GM12878 (cell line): ENCODE measurements around the gene RBP3. TPM values are rescaled to one million over a fixed set of nuclear protein-coding genes. Genes with fewer than 3 reads are reported as not detected.

ENCODE experiments used
- ATAC-seq: fragments of 200-7000 bp; cut with Tn5 transposase; 3 replicates; pipeline ENCODE4 v1.9.1; 2020; ENCODE audit warnings: mild to moderate bottlenecking, moderate library complexity
- BruUV-seq: library from RNA; stranded (reverse); fragments of 400-500 nt; replicated peaks from 2 replicates; lab custom pipeline; 2021; lab: Mats Ljungman, UMichigan
- CTCF ChIA-PET: fragments of 300-600 bp; sonication (Branson Sonifier 250); formaldehyde crosslinking; extraction: SDS; loops from one replicate; lab custom pipeline; 2021; ENCODE audit warnings: inconsistent platforms; lab: Yijun Ruan, JAX
- POLR2A ChIA-PET: fragments of 350-600 bp; formaldehyde crosslinking; extraction: SDS; loops from one replicate; lab custom pipeline; 2021; ENCODE audit warnings: inconsistent platforms; lab: Charles Lee
- RAD21 ChIA-PET: fragments of 300-600 bp; sonication (Branson Sonifier 250); formaldehyde crosslinking; loops from one replicate; lab custom pipeline; 2023; ENCODE audit warnings: antibody characterized with exemption; ENCODE audit not compliant: unreplicated experiment; lab: Charles Lee
- SMC1A ChIA-PET: fragments of 300-600 bp; sonication (Branson Sonifier 250); formaldehyde crosslinking; loops from one replicate; lab custom pipeline; 2023; ENCODE audit not compliant: unreplicated experiment, uncharacterized antibody; lab: Charles Lee
- DNase-seq: peaks from one replicate; pipeline ENCODE4 v3.0.0-alpha.2; 2011; ENCODE audit warnings: low read depth, low spot score
- FAIRE-seq: peaks from 3 replicates; lab custom pipeline; 2011; peaks lifted over from hg19 to GRCh38; lab: Jason Lieb, UNC
- H2AFZ ChIP-seq: 2 replicates; pipeline ENCODE4 v1.6.0; 2011; ENCODE audit warnings: low read depth, low read length, control low read depth; ENCODE audit not compliant: control insufficient read depth
- H3K27ac ChIP-seq: 2 replicates; pipeline ENCODE4 v1.5.1; 2011; ENCODE audit warnings: control low read depth; ENCODE audit not compliant: control insufficient read depth, insufficient read depth
- H3K27me3 ChIP-seq, 2 experiments: replicated peaks in 1 of 2; 2 replicates each; pipeline versions ENCODE4 v1.6.0 to v1.6.1; 2011; ENCODE audit warnings: low read length in 1 of 2; ENCODE audit not compliant: control insufficient read depth in 2 of 2, insufficient read depth in 2 of 2
- H3K36me3 ChIP-seq, 2 experiments: 2 replicates each; pipeline ENCODE4 v1.5.1; 2011; ENCODE audit warnings: low read length in 1 of 2; ENCODE audit not compliant: control insufficient read depth in 2 of 2, insufficient read depth in 2 of 2
- H3K4me1 ChIP-seq: 2 replicates; pipeline ENCODE4 v1.6.1; 2011; ENCODE audit warnings: mild to moderate bottlenecking, low read length, moderate library complexity, mixed read lengths; ENCODE audit not compliant: control insufficient read depth, insufficient read depth
- H3K4me2 ChIP-seq: 2 replicates; pipeline ENCODE4 v1.6.0; 2011; ENCODE audit warnings: control low read depth; ENCODE audit not compliant: control insufficient read depth, insufficient read depth
- H3K4me3 ChIP-seq: fragments of 200-600 bp; sonication (generic); 2 replicates; pipeline ENCODE4 v1.5.1; 2016
- H3K79me2 ChIP-seq: 2 replicates; pipeline ENCODE4 v1.6.0; 2011; ENCODE audit warnings: low read length; ENCODE audit not compliant: control insufficient read depth, insufficient read depth
- H3K9ac ChIP-seq: 2 replicates; pipeline ENCODE4 v1.8.0; 2011; ENCODE audit warnings: low read length, control low read depth, mixed read lengths; ENCODE audit not compliant: control insufficient read depth, insufficient read depth
- H3K9me3 ChIP-seq: replicated peaks from 3 replicates; pipeline ENCODE4 v1.5.1; 2011; ENCODE audit warnings: mild to moderate bottlenecking, low read length; ENCODE audit not compliant: control insufficient read depth, insufficient read depth
- H4K20me1 ChIP-seq: 2 replicates; pipeline ENCODE4 v1.6.0; 2011; ENCODE audit not compliant: control insufficient read depth, insufficient read depth
- ELK1 ChIP-seq: IDR thresholded peaks from 2 replicates; pipeline ENCODE4 v1.6.1; 2012; ENCODE audit warnings: low read depth, low read length, improper control_type of control experiment
- GATAD2B ChIP-seq: fragments of 450-650 bp; conservative IDR thresholded peaks from 2 replicates; pipeline ENCODE4 v1.6.1; 2017; ENCODE audit warnings: low read depth, mild to moderate bottlenecking, moderate library complexity
- HDAC2 ChIP-seq: fragments of 200-600 bp; sonication (generic); IDR thresholded peaks from 2 replicates; pipeline ENCODE4 v1.6.1; 2017
- IKZF2 ChIP-seq, 2 experiments: fragments of 450-650 bp; IDR thresholded peaks; 2 replicates each; pipeline ENCODE4 v1.6.1; 2017; ENCODE audit warnings: mild to moderate bottlenecking in 2 of 2, moderate library complexity in 2 of 2
- IRF5 ChIP-seq: fragments of 450-650 bp; IDR thresholded peaks from 2 replicates; pipeline ENCODE4 v1.6.1; 2017; ENCODE audit warnings: borderline replicate concordance
- MTA3 ChIP-seq: IDR thresholded peaks from 2 replicates; pipeline ENCODE4 v1.6.1; 2012; ENCODE audit warnings: low read length, inconsistent platforms, borderline replicate concordance
- NFYA ChIP-seq: IDR thresholded peaks from 2 replicates; pipeline ENCODE4 v1.6.1; 2011; ENCODE audit warnings: low read depth, mild to moderate bottlenecking, low read length, improper control_type of control experiment, borderline replicate concordance
- NFYB ChIP-seq: IDR thresholded peaks from 2 replicates; pipeline ENCODE4 v1.6.1; 2011; ENCODE audit warnings: low read depth, mild to moderate bottlenecking, low read length, improper control_type of control experiment, moderate library complexity; ENCODE audit not compliant: insufficient read depth
- NR2C1 ChIP-seq: fragments of 450-650 bp; IDR thresholded peaks from 2 replicates; pipeline ENCODE4 v1.6.1; 2017; ENCODE audit warnings: antibody characterized with exemption, mild to moderate bottlenecking, moderate library complexity
- POLR2AphosphoS5 ChIP-seq: IDR thresholded peaks from 2 replicates; pipeline ENCODE4 v1.6.1; 2011; ENCODE audit warnings: mild to moderate bottlenecking, low read length, inconsistent platforms
- SKIL ChIP-seq: fragments of 450-650 bp; IDR thresholded peaks from 2 replicates; pipeline ENCODE4 v1.6.1; 2017; ENCODE audit warnings: mild to moderate bottlenecking, low read depth, inconsistent platforms; ENCODE audit not compliant: poor library complexity, severe bottlenecking
- SMARCA5 ChIP-seq: fragments of 450-650 bp; IDR thresholded peaks from 2 replicates; pipeline ENCODE4 v1.6.1; 2017; ENCODE audit warnings: mild to moderate bottlenecking
- STAT3 ChIP-seq: IDR thresholded peaks from 2 replicates; pipeline ENCODE4 v1.6.1; 2011; ENCODE audit warnings: low read depth, low read length, improper control_type of control experiment
- ZBTB4 ChIP-seq: fragments of 450-650 bp; formaldehyde crosslinking; IDR thresholded peaks from 2 replicates; pipeline ENCODE4 v1.4.0; 2022; ENCODE audit warnings: mild to moderate bottlenecking, moderate library complexity
- ZNF274 ChIP-seq: IDR thresholded peaks from one replicate; pipeline ENCODE4 v1.8.0; 2011; ENCODE audit not compliant: insufficient read length, insufficient read depth
- WGBS: methylation state at CpG from one replicate; pipeline ENCODE4 v1.1.6; 2016; ENCODE audit warnings: low lambda C conversion rate; ENCODE audit not compliant: insufficient replicate concordance, insufficient coverage; ENCODE audit errors: missing lambda C conversion rate; 5-methylcytosine and 5-hydroxymethylcytosine counted together
- in situ Hi-C: fragments of 300-500 bp; cut with MboI; formaldehyde crosslinking; loops from 9 replicates; pipeline ENCODE4 v1.14.3; 2018; ENCODE audit warnings: mixed read lengths
- intact Hi-C: fragments of 100-400 bp; cut with micrococcal nuclease; formaldehyde crosslinking; loops from one replicate; pipeline ENCODE4 v1.14.2; 2022; ENCODE audit not compliant: unreplicated experiment
- polyA plus RNA-seq, 11 experiments: library from polyadenylated mRNA; depleted of rRNA in 4 of 11; unstranded in 6 of 11; stranded (reverse) in 5 of 11; fragments of >200 nt; fragmentation: Nextera tagmentation in 4 of 11; fragmentation: Illumina TruSeq in 1 of 11; extraction: Ambion mirVana in 4 of 11; extraction: Trizol in 1 of 11; gene quantifications; 1 replicate in 1 of 11; 2 replicates in 10 of 11; pipeline versions ENCODE4 v1.2.1 to v1.2.3, GENCODE V29; 2011 to 2016; ENCODE audit warnings: inconsistent platforms in 2 of 11, missing spikeins in 2 of 11, low read depth in 1 of 11
- total RNA-seq, 4 experiments: library from RNA; depleted of rRNA in 3 of 4; stranded (reverse); fragments of >200 nt in 3 of 4; fragmentation: Illumina TruSeq in 1 of 4; extraction: Trizol in 1 of 4; gene quantifications; 2 replicates each; pipeline versions ENCODE4 v1.2.1 to v1.2.3, GENCODE V29; 2013 to 2021

Gene RBP3
- total and polyA plus RNA-seq, 10 of the 15 experiments (the other 5 are each of a cell fraction or from before 2014, with no cell fraction given), result not detected

GRCh38 chr10:47311932-47312662 is 36.1 kb upstream of the RBP3 start (continued):
- TF ChIP-seq SKIL (no peak), STAT3 (no peak)

- Histone ChIP-seq H3K36me3 (no peaks in the 10 kb centered on the region), H3K9ac (no peak overlapping the region), H4K20me1 (no peaks in the 10 kb centered on the region), H2AFZ (no peak overlapping the region), H3K27me3 (no peaks in the 10 kb centered on the region; a peak in 1 of 4 replicates), H3K4me3 (no peak overlapping the region), H3K79me2 (no peaks in the 10 kb centered on the region), H3K27ac (no peak overlapping the region), H3K4me2 (no peak overlapping the region), H3K4me1 (no peaks in the 10 kb centered on the region), H3K9me3 (no peaks in the 10 kb centered on the region)
- CTCF ChIA-PET, result interaction anchor here (0.7 to 6.8 kb wide), 11 partner anchors 11 to 317 kb away, joined by 3 to 135 read pairs (median 4); no protein-coding TSS in a partner anchor
- POLR2A ChIA-PET, result no interaction called here
- in situ Hi-C loops (no loop called here), intact Hi-C loops (loop anchor here (1.0 to 5.0 kb wide), 3 partner anchors 265 to 315 kb away; no protein-coding TSS in a partner anchor)
- WGBS, result 19% methylated on average over 7 of the region's 7 CpGs
- DNase-seq (no peak), FAIRE-seq (no peak), ATAC-seq (no peak)
- no TSS peak for BruUV-seq
- SMC1A ChIA-PET, result interaction anchor here (1.2 to 7.4 kb wide), 3 partner anchors 247 to 287 kb away, joined by 3 to 66 read pairs (median 20); no protein-coding TSS in a partner anchor
- RAD21 ChIA-PET, result interaction anchor here (0.8 to 4.7 kb wide), 8 partner anchors 9 to 319 kb away, joined by 3 to 84 read pairs (median 5); no protein-coding TSS in a partner anchor
- TF ChIP-seq ZNF274, result no peak
- no peak for TF ChIP-seq NFYA
- no peak for TF ChIP-seq POLR2AphosphoS5
- no peak for TF ChIP-seq ZBTB4 (CRISPR knock-in tag)
- no peak for TF ChIP-seq SMARCA5
- TF ChIP-seq NFYB, result no peak
- no peak for TF ChIP-seq IKZF2 (IDR thresholded peaks at IDR 0.05)
- TF ChIP-seq MTA3, result no peak
- no peak for TF ChIP-seq GATAD2B
- no peak for TF ChIP-seq ELK1
- no peak for TF ChIP-seq HDAC2
- TF ChIP-seq IRF5, result no peak
- no peak for TF ChIP-seq NR2C1
These were observed 35.5 kb upstream of the RBP3 start for GRCh38 chr10:47312663-47312995.
